HG02840 (cell line): ENCODE measurements around the gene TCAIM.
A peak's percentile ranks its signal among the peaks of the same experiment; 100 is the strongest.

Experiments
- ATAC-seq: cut with Tn5 transposase; IDR thresholded peaks from one replicate; pipeline ENCODE4 v1.9.1; 2021; ENCODE audit warnings: mild to moderate bottlenecking, moderate library complexity, moderate number of reproducible peaks; ENCODE audit not compliant: unreplicated experiment, low FRiP score

TCAIM gene, protein sequence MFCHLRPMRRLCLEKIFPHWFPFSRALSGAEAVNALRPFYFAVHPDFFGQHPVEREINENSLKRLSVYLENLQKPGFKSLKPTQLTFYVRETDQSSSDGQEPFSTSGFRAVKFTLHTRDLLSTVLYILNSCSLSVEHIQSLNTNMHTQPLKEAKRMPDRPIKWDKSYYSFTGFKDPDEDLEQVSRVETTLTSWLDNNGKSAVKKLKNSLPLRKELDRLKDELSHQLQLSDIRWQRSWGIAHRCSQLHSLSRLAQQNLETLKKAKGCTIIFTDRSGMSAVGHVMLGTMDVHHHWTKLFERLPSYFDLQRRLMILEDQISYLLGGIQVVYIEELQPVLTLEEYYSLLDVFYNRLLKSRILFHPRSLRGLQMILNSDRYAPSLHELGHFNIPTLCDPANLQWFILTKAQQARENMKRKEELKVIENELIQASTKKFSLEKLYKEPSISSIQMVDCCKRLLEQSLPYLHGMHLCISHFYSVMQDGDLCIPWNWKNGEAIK

DNA sequence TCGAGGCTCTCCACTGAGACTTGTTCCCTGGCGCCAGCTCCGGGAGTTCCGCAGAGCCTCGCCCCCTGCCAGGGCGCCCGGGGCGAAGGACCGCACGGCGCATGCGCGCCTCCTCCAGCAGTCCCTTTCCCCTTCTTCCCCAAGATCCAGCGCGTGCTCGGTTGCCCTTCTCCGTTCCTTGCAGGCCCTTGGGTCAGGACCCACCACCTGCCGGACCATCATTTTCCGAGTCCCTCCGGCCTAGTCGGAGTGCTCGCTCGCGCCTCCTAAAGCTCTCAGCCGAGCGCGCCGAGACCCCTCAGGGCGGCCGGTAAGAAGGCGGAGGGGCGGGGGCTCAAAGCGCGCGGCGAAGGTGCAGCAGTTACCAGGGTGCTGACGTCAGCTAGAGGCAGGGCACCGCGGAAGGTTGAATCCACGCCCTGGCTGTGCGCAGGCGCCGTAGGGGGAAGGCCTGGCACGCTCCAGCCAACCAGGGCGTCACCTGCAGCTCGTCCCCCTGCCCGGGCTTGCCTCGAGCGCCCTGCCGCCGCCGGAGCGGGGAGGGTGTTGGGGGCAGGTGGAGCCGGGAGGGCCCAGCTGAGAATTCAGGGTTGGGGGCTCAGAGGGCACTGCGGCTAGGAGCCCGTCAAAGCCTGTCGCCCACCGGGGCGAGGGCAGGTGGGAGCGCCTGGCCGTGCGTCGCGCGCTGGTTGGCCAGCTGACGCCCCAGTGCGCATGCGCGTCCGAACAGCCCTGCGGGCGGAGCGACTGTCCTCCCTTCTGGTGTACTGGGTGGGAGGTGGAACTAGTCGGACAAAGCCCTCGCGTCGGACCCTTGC, at the start of gene TCAIM:
TSS of gene TCAIM (plus strand) at position 757 of the 818 bp plus-strand sequence. CDS start 16,017 bp downstream, outside the sequence.
- peak; percentile 94 for ATAC-seq

DNA sequence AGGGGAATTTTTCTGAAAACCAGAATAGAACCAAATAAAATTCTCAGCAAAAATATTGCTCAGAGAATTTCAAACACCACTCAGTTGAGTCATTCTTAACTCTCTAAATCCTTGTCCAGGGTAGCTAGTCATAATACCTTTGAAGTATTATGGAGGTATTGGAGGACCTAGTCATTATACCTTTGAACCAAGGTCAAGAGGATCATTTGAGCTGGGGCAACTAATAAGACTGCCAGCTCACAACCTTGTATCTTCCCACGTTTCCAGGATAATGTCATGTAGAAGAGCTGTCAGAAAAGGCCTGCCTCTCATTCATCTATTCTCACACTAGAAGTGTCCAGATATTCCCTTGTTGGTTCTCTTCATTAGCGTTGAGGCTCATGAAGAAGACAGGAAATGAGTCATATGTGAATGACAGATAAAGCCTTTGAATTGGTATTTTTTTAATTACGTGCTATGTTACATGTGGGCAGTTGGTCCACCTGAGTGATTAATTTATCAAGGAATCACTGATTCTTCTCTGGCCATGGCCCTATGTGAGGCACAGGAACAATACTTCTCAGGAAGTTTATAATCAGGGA, 48.6 kb upstream of the TCAIM start:
- no peak for ATAC-seq

DNA sequence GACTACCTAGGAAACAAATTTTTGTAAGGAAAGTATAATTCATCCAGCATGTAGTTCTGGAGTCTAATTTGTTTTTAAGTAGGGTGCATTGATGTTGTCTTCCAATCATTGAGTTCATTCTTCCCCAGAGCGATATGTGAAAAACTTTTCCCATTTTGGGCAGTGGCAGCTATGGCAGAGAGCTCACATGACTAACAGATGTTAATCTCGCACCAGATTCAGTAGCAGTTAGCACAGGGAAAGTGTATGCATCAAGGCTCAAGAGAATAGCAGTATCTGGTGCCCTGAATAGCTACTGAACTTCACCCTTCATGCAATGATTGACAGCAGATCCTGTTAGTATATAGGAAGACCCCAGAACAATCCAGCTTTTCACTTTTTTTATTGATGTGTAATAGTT, 46.3 kb upstream of the TCAIM start:
- no peak for ATAC-seq

DNA sequence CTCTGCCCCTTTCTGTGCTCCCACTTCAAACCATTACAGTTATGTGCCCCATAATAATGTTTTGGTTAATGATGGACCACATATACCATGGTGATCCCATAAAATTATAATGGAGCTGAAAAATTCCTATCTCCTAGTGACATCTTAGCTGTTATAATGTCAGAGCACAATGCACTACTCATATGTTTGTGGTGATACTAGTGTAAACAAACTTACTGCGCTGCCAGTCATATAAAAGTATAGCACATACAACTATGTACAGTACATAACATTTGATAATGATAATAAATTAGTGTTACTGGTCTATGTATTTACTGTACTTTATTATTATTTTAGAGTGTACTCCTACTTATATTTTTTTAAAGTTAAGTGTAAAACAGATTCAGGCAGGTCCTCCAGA, 45.6 kb upstream of the TCAIM start:
- ATAC-seq = no peak

DNA sequence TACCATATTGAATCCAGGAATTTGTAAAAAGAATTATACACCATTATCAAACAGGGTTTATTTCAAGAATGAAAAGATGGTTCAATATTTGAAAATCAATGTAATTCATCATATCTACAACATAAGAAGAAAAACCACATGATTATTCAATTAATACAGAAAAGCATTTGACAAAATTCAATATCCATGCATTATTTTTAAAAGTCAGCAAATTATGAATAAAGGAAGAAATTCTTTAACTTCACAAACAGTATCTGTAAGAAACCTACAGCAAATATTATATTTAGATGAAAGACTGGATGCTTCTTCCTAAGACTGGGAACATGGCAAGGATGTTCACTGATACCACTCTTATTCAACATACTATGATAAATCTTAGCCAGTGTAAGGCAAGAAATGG, 41.3 kb upstream of the TCAIM start:
- no peak for ATAC-seq

DNA sequence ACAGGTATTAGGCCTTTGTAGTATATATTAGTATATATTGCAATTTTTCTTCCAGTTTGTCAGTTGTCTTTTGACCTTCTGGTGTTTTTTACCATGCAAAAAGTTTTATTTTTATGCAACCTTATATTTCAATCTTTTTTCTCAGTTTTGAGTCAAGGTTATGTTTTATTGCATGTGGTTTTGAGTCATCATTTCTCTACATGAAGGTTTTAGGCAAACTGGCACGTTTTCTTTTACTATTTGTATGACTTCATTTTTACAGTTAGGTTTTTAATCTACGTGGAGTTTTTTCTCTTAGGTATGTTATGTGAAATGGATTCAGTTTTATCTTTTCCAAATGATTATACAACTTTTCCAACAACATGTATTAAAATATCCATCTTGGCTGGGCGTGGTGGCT, 36.8 kb upstream of the TCAIM start:
- no peak for ATAC-seq

DNA sequence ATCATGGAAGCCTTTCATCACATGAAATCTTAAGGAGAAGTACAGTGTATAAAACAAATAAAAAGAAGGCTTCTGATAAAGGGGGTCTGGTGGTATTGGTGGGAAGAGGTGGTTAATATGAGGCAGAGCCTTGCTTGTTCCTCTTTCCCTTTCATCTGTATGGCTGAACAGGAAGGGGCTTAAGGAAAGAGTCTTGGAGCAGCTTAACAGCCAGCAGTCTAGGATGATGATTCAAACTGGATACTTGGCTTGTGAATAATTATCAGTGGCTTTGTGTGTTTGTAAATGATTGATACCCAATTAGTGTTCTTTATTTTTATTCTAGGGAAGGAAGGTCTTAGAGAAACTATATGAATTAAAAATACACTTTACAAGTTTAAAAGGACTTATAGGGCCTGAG, 29.1 kb upstream of the TCAIM start:
- no peak for ATAC-seq

DNA sequence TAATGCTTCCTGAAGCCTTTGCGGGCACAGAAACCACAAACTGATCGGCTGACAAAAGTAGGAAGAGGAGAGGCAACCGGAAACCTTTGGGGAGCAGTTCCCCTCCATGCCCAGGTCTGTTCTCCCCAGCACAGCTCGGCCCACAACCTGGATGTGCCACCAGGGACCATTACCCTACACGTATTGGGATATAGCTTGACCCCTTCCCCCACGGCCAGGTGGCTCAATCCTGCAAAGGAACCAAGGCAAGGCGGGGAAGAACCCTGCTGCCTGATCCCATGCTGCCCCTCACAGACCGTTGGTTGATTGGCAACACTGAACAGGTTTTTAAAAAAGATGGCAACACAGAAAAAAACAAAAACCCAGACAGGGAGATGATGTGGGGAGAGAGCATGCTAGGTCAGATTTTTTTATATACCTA, 19.7 kb upstream of the TCAIM start:
- no peak for ATAC-seq

DNA sequence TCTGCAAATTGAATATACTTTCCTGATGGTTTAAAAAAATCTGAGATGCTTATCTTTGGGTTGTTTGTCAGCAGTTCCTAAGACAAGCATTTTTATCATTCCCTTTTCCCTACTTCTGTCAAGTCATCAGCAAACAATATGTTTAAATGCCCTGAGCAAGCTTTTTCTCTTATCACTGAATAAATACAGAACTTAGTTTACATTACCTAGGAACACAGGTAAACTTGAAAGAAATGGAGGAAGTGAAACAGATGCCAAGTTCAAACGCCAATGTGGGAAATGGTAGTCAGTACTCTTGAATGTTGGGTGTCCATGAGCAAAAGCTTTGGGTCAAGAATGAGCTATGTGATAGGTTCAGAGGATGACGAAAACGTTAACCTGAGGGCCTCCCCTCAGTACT, 17.2 kb upstream of the TCAIM start:
- no peak for ATAC-seq

DNA sequence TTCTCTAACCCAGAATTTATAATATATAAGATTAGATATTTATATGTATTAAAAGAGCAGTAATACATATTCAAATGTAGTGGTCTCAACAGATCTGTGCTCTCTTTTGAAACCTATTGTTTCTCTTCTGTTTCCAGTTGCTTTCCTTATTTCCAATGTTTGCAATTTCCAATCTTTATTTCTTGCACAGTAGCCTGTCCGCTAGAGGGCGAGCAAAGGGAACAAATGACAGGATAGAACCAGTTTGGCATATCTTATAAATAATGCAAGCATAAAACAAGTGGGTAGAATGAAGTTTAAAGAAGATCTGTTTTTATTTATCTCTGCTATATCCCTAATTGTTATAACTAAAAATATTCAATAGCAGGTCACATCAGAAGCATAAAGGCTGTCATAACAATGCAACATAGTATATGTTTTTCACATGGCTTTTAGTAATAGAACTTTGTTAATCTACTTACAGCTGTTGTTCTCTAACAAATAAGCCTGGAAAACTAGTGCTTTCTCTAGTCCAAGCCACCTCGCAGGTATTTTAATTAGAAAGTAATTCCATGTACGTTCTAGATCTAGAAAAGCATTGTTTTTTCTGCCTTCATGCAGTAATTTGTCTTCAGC, 15.1 kb upstream of the TCAIM start:
- no peak for ATAC-seq

DNA sequence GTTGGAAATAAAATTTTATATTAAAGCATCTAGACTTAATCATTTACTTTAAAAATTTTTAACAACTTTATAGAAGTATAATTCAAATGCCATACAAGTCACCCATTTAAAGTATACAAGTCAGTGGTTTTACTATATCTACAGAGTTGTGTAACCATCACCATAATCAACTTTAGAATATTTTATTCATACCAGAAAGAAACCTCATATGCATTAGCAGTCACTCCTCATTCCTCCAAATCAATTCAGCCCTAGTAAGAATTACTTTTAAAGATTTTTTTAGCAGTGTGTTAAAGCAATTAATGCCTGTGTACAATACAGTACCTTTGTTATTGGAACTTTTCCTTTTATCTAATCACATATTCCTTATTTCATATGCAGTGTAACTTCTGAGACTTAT, 14.0 kb upstream of the TCAIM start:
- no peak for ATAC-seq

DNA sequence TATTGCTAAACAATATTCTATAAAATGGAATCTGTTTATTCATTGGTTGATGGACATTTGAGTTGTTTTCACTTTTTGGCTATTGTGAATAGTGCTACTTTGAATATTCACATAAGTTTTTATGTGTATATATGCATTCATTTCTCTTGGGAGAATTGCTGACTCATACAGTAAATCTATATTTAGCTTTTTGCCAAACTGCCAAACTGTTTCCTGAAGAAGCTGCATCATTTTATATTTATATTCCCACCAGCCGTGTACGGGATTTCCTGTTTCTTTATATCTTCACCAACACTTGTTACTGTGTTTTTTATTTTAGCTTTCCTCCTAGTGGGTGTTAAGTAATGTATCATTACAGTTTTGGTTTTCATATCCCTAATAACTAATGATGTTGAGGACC, 12.5 kb upstream of the TCAIM start:
- ATAC-seq = no peak

DNA sequence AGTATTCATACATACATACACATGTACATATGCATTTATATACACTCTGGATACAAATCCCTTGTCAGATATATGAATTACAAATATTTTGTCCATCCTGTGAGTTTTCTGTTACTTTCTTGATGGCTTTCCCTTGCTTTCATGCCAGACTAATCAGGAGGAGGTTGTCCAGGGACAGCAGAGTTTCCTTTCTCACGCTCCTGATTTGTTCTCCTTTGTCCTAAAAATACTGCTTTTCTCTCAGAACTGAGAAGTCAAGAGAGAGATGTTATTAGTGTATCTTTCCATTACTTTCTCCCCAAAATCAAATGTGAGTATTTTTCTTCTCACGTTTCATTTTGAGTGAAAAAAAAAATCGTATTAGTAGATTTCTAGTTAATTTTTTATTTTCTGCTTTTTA, 12.1 kb upstream of the TCAIM start:
- ATAC-seq = no peak

DNA sequence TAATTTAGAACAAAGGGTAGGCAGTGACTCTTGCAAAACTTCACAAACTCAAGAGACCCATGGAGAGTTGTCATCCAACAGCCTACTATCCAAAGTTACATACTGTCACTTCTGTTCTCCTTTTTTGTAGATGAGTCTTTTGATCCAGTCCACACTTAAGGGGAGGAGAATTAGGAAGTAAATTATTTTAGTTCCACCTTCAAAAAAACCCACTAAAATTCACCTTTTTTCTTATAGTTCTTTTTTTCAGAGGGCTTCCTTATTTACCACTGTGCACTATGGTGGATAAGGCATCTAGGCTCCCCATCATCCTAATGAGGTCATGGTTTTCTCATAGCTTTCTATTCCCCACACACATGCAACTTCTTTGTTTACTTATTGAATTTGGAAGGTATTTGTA, 8.6 kb upstream of the TCAIM start:
- ATAC-seq = no peak

DNA sequence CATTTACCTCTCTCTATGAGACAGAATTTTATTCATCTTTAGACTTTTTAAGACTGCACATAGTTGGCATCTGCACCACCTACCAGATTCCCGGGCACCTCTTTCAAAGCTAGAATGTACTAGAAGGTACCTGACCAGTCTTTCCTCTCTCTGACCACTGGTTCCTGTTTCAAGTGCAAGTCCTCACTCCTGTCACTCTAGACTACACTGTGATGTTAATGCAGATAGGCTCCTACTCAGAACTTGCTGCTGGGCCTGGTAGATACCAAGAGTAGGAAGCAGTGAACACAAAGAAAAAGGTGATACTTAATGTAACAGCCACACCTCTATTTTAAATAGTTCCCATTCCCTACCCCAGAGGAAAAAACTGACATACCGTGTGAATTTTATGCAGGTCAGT, 8.1 kb upstream of the TCAIM start:
- ATAC-seq = no peak

DNA sequence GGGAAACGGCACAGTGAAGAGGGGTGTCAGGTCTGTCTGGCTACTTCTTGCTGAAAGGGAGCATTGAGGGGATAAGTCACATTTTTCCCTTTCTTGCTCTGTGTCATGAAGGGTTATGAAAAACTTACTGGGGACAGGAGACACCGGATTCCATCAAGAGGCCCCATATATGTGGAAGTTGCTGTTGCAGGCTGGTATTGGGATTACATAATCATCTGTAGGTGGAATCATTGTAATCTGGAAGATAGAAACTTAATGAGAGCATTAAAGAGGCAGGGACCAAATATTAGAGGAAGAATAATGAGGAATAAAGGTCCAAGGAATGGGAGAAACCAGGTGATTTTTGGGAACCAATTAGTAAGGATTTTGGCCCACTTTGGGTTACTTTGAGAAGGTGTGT, 4.2 kb upstream of the TCAIM start:
- no peak for ATAC-seq

DNA sequence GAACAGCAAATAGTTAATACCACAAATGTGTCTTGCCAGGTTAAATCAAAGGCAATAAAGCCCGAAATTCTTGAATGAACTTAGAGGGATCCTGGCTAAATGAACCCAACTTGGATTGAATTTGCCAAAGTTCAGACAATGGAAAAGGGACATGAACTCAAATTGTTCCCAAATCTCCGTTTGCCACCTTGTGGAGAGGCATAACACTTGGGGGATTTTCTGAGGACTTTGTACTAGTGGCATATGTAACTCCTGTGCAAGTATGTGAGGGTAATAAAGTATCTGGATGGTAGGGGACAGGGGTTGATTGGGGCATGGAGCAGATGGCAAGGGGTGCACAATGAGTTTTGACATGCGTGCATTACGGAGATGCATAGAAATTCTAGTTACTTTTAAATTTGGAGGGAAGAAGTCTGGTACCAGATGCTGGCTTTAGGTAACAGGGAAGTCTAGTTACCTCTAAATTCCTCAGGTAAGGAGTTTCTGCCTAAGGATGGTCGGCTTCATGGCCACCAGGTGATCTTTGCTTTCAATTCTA, 1.2 kb upstream of the TCAIM start:
- ATAC-seq = no peak

DNA sequence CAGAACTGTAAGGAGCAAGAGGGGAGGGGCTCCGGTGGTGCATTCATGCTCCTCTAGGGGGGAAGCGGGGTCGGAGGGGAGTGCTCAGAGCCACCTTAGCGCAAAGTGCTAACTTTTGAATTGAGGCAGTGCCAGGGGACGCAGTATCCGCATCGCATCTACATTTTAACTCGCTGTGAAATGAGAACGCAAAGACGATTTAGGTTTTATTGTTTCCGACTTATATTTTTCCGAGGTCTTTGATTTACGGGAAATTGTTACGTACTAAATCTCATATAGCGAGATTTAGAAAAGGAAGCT, 212 bp downstream of the TCAIM start:
- ATAC-seq = no peak

DNA sequence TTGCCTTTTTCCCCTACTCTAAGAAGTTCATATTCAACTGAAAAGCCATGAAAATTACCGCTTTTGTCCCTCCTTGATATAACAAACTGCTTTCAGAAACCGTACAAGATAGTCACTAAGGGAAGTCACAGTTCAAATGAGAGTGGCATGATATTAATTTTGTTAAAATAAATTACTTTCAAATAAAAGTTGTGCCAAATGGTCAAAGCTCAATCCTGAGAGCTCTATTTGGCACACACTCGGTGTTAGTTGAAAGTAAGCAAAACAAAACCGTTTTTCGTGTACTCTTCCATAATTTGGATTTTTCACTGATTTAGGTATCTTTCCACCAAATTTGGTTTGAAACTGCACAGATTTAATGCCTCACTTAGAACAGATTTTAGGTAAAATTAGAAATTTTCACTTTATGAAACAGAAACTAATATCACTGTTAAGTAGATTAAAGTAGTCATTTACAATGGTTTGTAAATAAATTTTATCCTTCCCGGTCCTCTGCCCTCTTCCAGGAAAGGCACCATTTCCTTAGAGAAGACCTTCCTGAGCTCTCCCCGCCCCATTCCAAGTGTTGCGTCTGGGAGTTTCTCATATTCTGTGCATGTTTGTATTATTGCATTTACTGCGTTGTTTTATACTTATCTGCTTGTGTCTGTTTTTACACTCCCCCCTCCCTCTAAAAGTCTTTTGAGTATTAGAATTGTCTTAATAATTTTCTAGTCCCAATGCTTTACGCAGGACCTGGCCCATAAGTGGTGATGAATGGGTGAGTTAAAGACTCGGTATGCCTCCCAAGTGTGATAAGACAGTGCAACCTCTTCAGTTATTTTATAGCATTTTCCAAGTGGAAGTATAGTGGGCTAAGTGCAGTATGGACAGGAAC, 853 bp downstream of the TCAIM start:
- no peak for ATAC-seq

DNA sequence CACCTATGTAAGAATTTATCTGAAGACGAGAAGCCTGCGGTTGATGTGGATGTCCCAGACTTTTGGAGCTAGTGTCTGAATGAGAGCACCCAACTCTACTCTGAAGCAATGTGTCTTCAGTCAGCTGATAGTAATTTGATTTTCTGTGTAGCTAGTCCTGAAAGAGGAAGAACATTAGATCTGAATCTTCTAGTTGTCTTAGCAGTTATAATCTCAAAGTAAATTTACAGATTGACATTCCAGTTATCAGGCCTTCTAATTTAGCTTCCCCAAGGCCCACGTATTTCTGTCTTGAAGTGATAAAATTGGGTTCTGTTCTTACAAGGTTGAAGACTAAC, 1.5 kb downstream of the TCAIM start:
- no peak for ATAC-seq
